Tibial nerve (tissue), 4 donors: Measurements from ENCODE around the gene TRHDE. TPM values are rescaled to one million over a fixed set of nuclear protein-coding genes. Genes with fewer than 3 reads are reported as not detected.

Experiments used
- DNase-seq, 2 donors: peaks; one replicate each; pipeline ENCODE4 v3.0.0-alpha.2; 2019; ENCODE audit warnings: low spot score in 2 of 2
- H3K27ac ChIP-seq, 4 donors: fragments of 200-600 bp; sonication (generic) in 3 of 4; one replicate each; pipeline ENCODE4 v1.5.1; 2017 to 2019; ENCODE audit warnings: mild to moderate bottlenecking in 1 of 4
- H3K27me3 ChIP-seq, 2 donors: fragments of 200-600 bp; sonication (generic) in 1 of 2; one replicate each; pipeline versions ENCODE4 v1.5.1 to v1.6.0; 2017 to 2019
- H3K36me3 ChIP-seq, 3 donors: fragments of 200-600 bp; sonication (generic); one replicate each; pipeline ENCODE4 v1.5.1; 2018 to 2019
- H3K4me1 ChIP-seq, 4 donors: fragments of 200-600 bp; sonication (generic) in 3 of 4; one replicate each; pipeline ENCODE4 v1.5.1; 2017 to 2019
- H3K4me3 ChIP-seq, 4 donors: fragments of 200-600 bp; sonication (generic) in 3 of 4; one replicate each; pipeline ENCODE4 v1.5.1; 2017 to 2019; ENCODE audit warnings: mild to moderate bottlenecking in 1 of 4, moderate library complexity in 1 of 4
- H3K9me3 ChIP-seq, 4 donors: fragments of 200-600 bp; sonication (generic) in 3 of 4; one replicate each; pipeline ENCODE4 v1.5.1; 2017 to 2019
- CTCF ChIP-seq, 5 experiments: fragments of 200-600 bp in 3 of 5; fragments of 450-650 bp in 2 of 5; sonication (generic) in 3 of 5; IDR thresholded peaks; one replicate each; pipeline ENCODE4 v1.5.1; 2016 to 2019; ENCODE audit warnings: antibody characterized with exemption in 5 of 5, mild to moderate bottlenecking in 3 of 5, moderate library complexity in 2 of 5
- EP300 ChIP-seq, 2 donors: sonication (generic); formaldehyde crosslinking; IDR thresholded peaks; one replicate each; pipeline ENCODE4 v1.6.1; 2017; ENCODE audit warnings: antibody characterized with exemption in 2 of 2, mild to moderate bottlenecking in 1 of 2
- POLR2A ChIP-seq, 2 donors: fragments of 450-650 bp; IDR thresholded peaks; one replicate each; pipeline ENCODE4 v1.6.1; 2017; ENCODE audit warnings: antibody characterized with exemption in 2 of 2, mild to moderate bottlenecking in 2 of 2, moderate library complexity in 2 of 2
- WGBS, 2 donors: methylation state at CpG; one replicate each; pipeline ENCODE4 v1.1.5; 2018; 5-methylcytosine and 5-hydroxymethylcytosine counted together
- total RNA-seq, 4 donors: library from RNA; depleted of rRNA; stranded (reverse); fragments of >200 nt; gene quantifications; one replicate each; pipeline ENCODE4 v1.1.0, GENCODE V29; 2016

The TRHDE gene
- total RNA-seq, 4 donors from 2014 or later: 0.98 to 11.1 (median 2.8) TPM

- Histone ChIP-seq H3K4me1 (no peaks in the 10 kb centered on the region), H3K4me3 (no peak overlapping the region), H3K36me3 (no peaks in the 10 kb centered on the region), H3K9me3 (no peaks in the 10 kb centered on the region), H3K27ac (no peak overlapping the region), H3K27me3 (no peaks in the 10 kb centered on the region)
- whole genome bisulfite sequencing, 2 donors: 81 to 89% methylated on average over 4 of the region's 4 CpGs
- no peak for TF ChIP-seq EP300 (IDR thresholded peaks at IDR 0.05)
- TF ChIP-seq POLR2A (IDR thresholded peaks at IDR 0.05): no peak
- no peak for TF ChIP-seq CTCF (IDR thresholded peaks at IDR 0.05)
- DNase-seq: no peak
These were observed 46.2 kb downstream of the TRHDE start for GRCh38 chr12:72318341-72318740.

DNA sequence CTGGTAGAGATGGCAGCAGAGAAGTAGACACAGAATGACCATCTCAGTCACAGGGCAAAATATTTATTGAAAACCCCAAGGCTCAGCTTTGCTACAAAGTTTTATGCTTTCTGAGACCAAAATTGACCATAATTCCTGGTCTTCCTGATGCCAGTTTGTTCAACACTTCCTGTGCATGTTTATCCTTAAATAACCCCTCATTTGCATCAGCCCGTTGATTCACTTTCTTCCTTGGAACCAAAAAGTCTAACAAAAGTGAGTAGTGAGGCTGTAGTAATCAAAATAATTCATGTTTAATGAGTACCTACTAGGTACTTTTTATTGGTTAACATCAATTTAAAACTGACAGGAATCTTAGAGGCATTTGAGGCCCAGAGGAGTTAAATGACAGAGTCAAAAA is 51.7 kb downstream of the TRHDE start:
- 76 to 80% methylated on average over 1 of the region's 1 CpG for WGBS, 2 donors
- Histone ChIP-seq H3K27ac (no peak overlapping the region), H3K9me3 (no peaks in the 10 kb centered on the region), H3K4me1 (no peaks in the 10 kb centered on the region), H3K36me3 (no peaks in the 10 kb centered on the region), H3K27me3 (no peaks in the 10 kb centered on the region), H3K4me3 (no peak overlapping the region)
- DNase-seq: no peak
- TF ChIP-seq POLR2A (IDR thresholded peaks at IDR 0.05) (no peak), CTCF (IDR thresholded peaks at IDR 0.05) (no peak), EP300 (IDR thresholded peaks at IDR 0.05) (no peak)

- TF ChIP-seq EP300 (IDR thresholded peaks at IDR 0.05) (no peak), CTCF (IDR thresholded peaks at IDR 0.05) (no peak), POLR2A (IDR thresholded peaks at IDR 0.05) (no peak)
- no peak for DNase-seq
- Histone ChIP-seq H3K4me1 (peaks cover 0 to 4% (median 0%) of the 10 kb centered on the region in 4 donors), H3K27ac (no peak overlapping the region), H3K4me3 (no peak overlapping the region), H3K27me3 (no peaks in the 10 kb centered on the region), H3K9me3 (no peaks in the 10 kb centered on the region), H3K36me3 (no peaks in the 10 kb centered on the region)
- 23 to 28% methylated on average over 9 of the region's 9 CpGs for WGBS, 2 donors
These were observed 58.1 kb downstream of the TRHDE start for GRCh38 chr12:72330301-72330700.

DNA sequence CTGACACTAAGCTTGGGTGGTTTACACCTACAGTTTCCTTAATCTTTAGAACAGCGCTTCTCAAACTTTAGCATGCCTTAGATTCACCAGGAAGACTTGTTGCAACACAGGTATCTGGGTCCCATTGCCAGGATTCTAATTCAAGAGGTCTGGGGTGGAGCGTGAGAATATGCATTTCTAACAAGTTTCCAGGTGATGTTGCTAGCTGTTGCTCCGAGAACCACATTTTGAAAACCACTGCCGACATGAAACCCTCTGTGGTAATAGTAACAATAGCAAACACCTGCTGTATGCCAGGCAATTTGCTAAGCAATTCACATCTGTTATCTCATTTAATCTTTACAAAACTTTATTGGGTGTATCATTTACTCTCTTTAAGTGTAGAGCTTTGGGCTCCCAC is 58.6 kb downstream of the TRHDE start:
- H3K4me1 ChIP-seq: peaks cover 0 to 4% (median 0%) of the 10 kb centered on the region in 4 donors
- no peak overlapping the region for H3K4me3 ChIP-seq
- TF ChIP-seq EP300 (IDR thresholded peaks at IDR 0.05) (no peak), CTCF (IDR thresholded peaks at IDR 0.05) (no peak), POLR2A (IDR thresholded peaks at IDR 0.05) (no peak)
- 86 to 90% methylated on average over 4 of the region's 4 CpGs for WGBS, 2 donors
- no peak overlapping the region for H3K27ac ChIP-seq
- DNase-seq: no peak
- no peaks in the 10 kb centered on the region for H3K36me3 ChIP-seq
- H3K27me3 ChIP-seq: no peaks in the 10 kb centered on the region
- H3K9me3 ChIP-seq: no peaks in the 10 kb centered on the region

- Histone ChIP-seq H3K36me3 (no peaks in the 10 kb centered on the region), H3K27ac (no peak overlapping the region), H3K4me3 (no peak overlapping the region), H3K4me1 (no peaks in the 10 kb centered on the region), H3K9me3 (no peaks in the 10 kb centered on the region), H3K27me3 (no peaks in the 10 kb centered on the region)
- 54 to 56% methylated on average over 6 of the region's 6 CpGs for WGBS, 2 donors
- no peak for TF ChIP-seq EP300 (IDR thresholded peaks at IDR 0.05)
- no peak for TF ChIP-seq POLR2A (IDR thresholded peaks at IDR 0.05)
- no peak for TF ChIP-seq CTCF (IDR thresholded peaks at IDR 0.05)
- DNase-seq: no peak
These were observed 65.2 kb downstream of the TRHDE start for GRCh38 chr12:72337382-72337781.
